IMR-90 (cell line): ENCODE data around the gene STK10.

Source experiments
- BHLHE40 ChIP-seq: fragments of 150-350 bp; IDR thresholded peaks from 2 replicates; pipeline ENCODE4 v1.6.1; 2016; ENCODE audit warnings: mild to moderate bottlenecking, low read depth, low read length
- CTCF ChIP-seq: conservative IDR thresholded peaks from 2 replicates; pipeline ENCODE4 v1.5.1; 2012; ENCODE audit warnings: mild to moderate bottlenecking, low read depth, low read length, improper control_type of control experiment
- MXI1 ChIP-seq: IDR thresholded peaks from 2 replicates; pipeline ENCODE4 v1.6.1; 2012; ENCODE audit warnings: low read depth, mild to moderate bottlenecking, low read length, moderate library complexity, borderline replicate concordance

DNA sequence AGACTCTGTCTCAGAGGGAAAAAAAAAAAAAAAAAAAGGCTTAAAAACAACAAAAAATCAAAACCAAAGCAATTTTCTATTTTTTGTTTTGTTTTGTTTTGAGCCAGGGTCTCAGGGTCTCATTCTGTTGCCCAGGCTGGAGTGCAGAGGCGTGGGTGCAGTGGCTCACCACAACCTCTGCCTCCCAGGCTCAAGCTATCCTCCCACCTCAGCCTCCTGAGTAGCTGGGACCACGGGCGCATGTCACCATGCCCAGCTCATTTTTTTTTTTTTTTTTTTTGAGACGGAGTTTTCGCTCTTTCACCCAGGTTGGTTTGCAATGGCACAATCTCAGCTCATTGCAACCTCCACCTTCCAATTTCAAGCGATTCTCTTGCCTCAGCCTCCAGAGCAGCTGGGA is 5.7 kb downstream of the STK10 start:
- TF ChIP-seq MXI1 (no peak), CTCF (no peak), BHLHE40 (no peak)
